Activated naive CD8-positive, alpha-beta T cell treated with anti-CD3 and anti-CD28 coated beads, Interleukin-2, amount 10 ng/mL, durations not matched to agents 7 days and 5 days (primary cell): Measurements from ENCODE around the gene KHDRBS1. TPM values are rescaled to one million over a fixed set of nuclear protein-coding genes. Genes with fewer than 3 reads are reported as not detected.

Source experiments
- ATAC-seq: fragments of 150-1000 bp; cut with Tn5 transposase; one replicate; pipeline ENCODE4 v1.10.0; 2021; ENCODE audit warnings: low read depth, moderate library complexity
- POLR2A ChIA-PET: fragments of 350-600 bp; sonication (Branson Sonifier 250); formaldehyde crosslinking; loops from one replicate; lab custom pipeline; 2021; ENCODE audit warnings: antibody characterized with exemption; lab: Charles Lee
- DNase-seq: peaks from one replicate; pipeline ENCODE4 v3.0.0; 2021
- H3K27ac Mint-ChIP-seq: one replicate; pipeline ENCODE4 v1.8.0; 2022; ENCODE audit warnings: mild to moderate bottlenecking, mixed read lengths
- H3K27me3 Mint-ChIP-seq: one replicate; pipeline ENCODE4 v1.8.0; 2022; ENCODE audit warnings: mild to moderate bottlenecking, moderate library complexity, mixed read lengths
- H3K36me3 Mint-ChIP-seq: one replicate; pipeline ENCODE4 v1.8.0; 2021; ENCODE audit warnings: mild to moderate bottlenecking, mixed read lengths
- H3K4me1 Mint-ChIP-seq: one replicate; pipeline ENCODE4 v1.8.0; 2021; ENCODE audit warnings: mixed read lengths
- H3K4me3 Mint-ChIP-seq: one replicate; pipeline ENCODE4 v1.8.0; 2022; ENCODE audit warnings: mild to moderate bottlenecking, moderate library complexity, mixed read lengths
- H3K9me3 Mint-ChIP-seq: one replicate; pipeline ENCODE4 v1.8.0; 2021; ENCODE audit warnings: mixed read lengths
- total RNA-seq, 2 experiments: library from RNA; stranded (reverse); gene quantifications; one replicate each; pipeline ENCODE4 v1.2.3, GENCODE V29; 2021

The KHDRBS1 gene, protein sequence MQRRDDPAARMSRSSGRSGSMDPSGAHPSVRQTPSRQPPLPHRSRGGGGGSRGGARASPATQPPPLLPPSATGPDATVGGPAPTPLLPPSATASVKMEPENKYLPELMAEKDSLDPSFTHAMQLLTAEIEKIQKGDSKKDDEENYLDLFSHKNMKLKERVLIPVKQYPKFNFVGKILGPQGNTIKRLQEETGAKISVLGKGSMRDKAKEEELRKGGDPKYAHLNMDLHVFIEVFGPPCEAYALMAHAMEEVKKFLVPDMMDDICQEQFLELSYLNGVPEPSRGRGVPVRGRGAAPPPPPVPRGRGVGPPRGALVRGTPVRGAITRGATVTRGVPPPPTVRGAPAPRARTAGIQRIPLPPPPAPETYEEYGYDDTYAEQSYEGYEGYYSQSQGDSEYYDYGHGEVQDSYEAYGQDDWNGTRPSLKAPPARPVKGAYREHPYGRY
- total RNA-seq = 100 to 1,000 TPM; 162 TPM

- Mint-ChIP-seq H3K36me3 (peaks cover 10% of the 10 kb centered on the region), H3K4me1 (peaks cover 25% of the 10 kb centered on the region), H3K27me3 (no peaks in the 10 kb centered on the region), H3K9me3 (no peaks in the 10 kb centered on the region), H3K27ac (peak within 1 kb of the TSS; percentile 96), H3K4me3 (peak within 1 kb of the TSS; percentile 98)
- DNase-seq (peak; percentile 99), ATAC-seq (peak; percentile 87)
- POLR2A ChIA-PET = interaction anchor here (0.6 to 3.9 kb wide), 31 partner anchors 9 to 717 kb away, joined by 3 to 22 read pairs (median 4); partner anchors contain the start of genes KPNA6, PTP4A2, SNRNP40 and TMEM39B
Measured at GRCh38 chr1:32013386-32014198, at the start of gene KHDRBS1. Gene KHDRBS1, plus strand, starts transcription at chr1:32013868. Its CDS starts 128 bp downstream, at chr1:32013996.

DNA sequence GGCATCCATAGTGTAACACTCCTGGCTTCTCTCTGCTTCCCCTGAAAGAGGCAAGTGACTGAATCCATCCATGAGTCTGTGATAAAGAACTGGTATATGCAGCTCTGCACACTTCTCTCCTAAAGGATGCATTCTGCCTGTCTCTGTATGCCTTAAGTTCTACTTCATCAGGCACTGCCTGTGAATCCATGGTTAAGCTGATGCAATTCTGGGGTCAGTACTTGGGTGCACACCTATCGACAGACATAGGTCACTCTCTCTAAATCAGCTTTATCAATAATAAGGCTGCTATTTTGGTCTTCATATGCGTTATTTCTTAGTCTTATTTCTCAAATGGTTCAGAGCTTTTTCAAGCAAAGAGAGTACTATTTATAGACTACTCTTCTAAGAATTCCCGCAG lies 42.8 kb upstream of the KHDRBS1 start:
- H3K27ac Mint-ChIP-seq = no peak overlapping the region
- POLR2A ChIA-PET = interaction anchor here (0.8 to 1.3 kb wide), 2 partner anchors 18 to 31 kb away, joined by 3 read pairs; no protein-coding TSS in a partner anchor
- no peak for ATAC-seq

DNA sequence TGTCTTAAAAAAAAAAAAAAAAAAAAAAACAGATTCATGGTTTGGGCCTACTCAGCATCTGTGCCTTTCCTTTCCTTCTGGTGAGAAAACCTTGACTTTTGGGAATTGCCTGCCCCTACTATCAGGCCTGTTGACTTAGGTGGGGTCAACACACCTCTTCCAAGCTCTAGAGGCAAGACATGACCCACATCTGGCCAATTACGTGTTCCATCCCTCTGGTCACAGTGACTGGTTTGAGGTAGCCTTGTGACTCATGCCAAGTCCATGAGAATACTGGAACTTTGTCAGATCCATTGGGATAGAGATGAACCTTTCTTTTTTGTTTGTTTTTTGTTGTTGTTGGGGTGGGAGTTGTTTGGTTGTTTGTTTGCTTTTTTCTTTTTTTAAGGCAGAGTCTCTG lies 37.3 kb upstream of the KHDRBS1 start:
- POLR2A ChIA-PET = interaction anchor here (0.6 kb wide), 1 partner anchor 71 kb away, joined by 3 read pairs; no protein-coding TSS in a partner anchor
- peaks cover 10% of the 10 kb centered on the region for H3K4me1 Mint-ChIP-seq

More for the DNA sequence above, 42.8 kb upstream of the KHDRBS1 start:
- Mint-ChIP-seq H3K4me3 (no peak overlapping the region), H3K27me3 (peaks cover 17% of the 10 kb centered on the region), H3K36me3 (no peaks in the 10 kb centered on the region), H3K4me1 (peaks cover 9% of the 10 kb centered on the region), H3K9me3 (no peaks in the 10 kb centered on the region)
- no peak for DNase-seq

DNA sequence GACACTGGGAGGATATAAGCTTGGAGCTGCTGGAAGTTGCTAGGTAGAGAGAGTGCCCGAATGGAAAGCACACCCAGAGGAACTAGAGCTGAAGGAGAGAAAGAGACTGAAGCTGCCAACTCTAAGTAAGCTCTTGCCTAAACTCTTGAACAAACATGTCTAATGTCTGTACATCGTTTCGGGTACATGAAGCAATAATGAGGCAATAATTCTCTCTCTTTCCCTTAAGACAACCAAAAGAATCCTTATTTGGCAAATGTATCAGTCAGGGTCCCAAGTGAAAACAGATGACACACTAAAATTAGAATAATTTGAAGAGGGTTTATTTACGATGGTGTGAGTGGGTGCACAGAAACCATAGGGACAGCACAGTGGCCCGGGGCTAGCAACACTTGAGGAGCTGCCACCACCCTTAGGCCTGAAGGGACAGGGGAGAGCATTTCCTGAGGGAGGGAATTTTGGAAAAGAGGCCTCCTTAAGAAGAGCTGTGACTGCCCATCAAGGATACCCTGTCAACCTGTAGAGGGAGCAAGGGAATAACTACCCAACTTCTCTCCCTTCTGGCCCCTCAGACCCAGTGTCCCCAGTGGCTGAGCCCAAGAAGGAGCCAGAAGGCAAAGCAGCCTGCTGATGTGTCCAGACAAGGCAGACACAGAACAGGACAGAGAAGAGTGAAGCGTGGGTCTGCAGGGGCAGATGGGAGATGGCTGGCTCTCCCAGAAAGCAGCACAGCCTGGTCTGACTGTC lies 36.1 kb upstream of the KHDRBS1 start:
- DNase-seq = no peak
- Mint-ChIP-seq H3K27me3 (peaks cover 5% of the 10 kb centered on the region), H3K4me3 (no peak overlapping the region), H3K4me1 (peaks cover 18% of the 10 kb centered on the region), H3K27ac (peak overlapping the region; percentile 60), H3K36me3 (peaks cover 1% of the 10 kb centered on the region), H3K9me3 (peaks cover 1% of the 10 kb centered on the region)
- POLR2A ChIA-PET = no interaction called here
- no peak for ATAC-seq

More for the DNA sequence above, 37.3 kb upstream of the KHDRBS1 start:
- Mint-ChIP-seq H3K27me3 (peaks cover 6% of the 10 kb centered on the region), H3K9me3 (no peaks in the 10 kb centered on the region), H3K4me3 (no peak overlapping the region), H3K27ac (no peak overlapping the region), H3K36me3 (no peaks in the 10 kb centered on the region)
- DNase-seq = no peak
- ATAC-seq = no peak

GRCh38 chr1:31978843-31979400 lies 34.7 kb upstream of the KHDRBS1 start:
- Mint-ChIP-seq H3K27ac (peak overlapping the region; percentile 2), H3K27me3 (peaks cover 3% of the 10 kb centered on the region), H3K9me3 (peaks cover 2% of the 10 kb centered on the region), H3K4me1 (peaks cover 28% of the 10 kb centered on the region), H3K36me3 (peaks cover 4% of the 10 kb centered on the region), H3K4me3 (no peak overlapping the region)
- POLR2A ChIA-PET = interaction anchor here (0.6 kb wide), 1 partner anchor 83 kb away, joined by 3 read pairs; no protein-coding TSS in a partner anchor
- DNase-seq (no peak), ATAC-seq (no peak)

DNA sequence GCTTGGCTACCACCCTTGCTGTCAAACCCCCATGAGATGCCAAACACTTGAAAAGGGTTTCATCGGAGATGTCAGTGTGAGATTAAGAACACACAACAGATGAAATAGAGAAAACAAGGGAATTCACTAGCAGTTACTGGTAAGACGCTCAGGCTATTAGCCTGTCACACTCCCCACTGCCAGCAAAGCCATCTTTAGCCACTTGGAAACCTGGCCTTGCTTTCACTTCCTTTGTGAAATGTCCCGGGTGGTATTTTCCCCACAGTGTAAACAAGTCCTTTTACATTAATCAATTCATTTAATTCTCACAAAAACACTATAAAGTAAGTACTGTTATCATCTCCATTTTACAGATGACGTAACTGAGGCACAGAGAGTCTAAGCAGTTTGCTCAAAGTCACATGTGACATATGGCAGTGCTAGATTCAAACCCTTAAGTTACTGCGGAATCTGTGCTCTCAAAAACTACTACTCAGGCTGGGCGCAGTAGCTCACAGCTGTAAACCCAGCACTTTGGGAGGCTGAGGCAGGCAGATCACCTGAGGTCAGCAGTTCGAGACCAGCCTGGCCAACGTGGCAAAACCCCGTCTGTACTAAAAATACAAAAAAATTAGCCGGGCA lies 32.7 kb upstream of the KHDRBS1 start:
- DNase-seq (no peak), ATAC-seq (no peak)
- peaks cover 40% of the 10 kb centered on the region for H3K4me1 Mint-ChIP-seq
- POLR2A ChIA-PET = interaction anchor here (0.7 to 2.3 kb wide), 5 partner anchors 19 to 132 kb away, joined by 3 to 10 read pairs (median 4); no protein-coding TSS in a partner anchor
- peak overlapping the region; percentile 71 for H3K4me3 Mint-ChIP-seq
- H3K9me3 Mint-ChIP-seq = peaks cover 2% of the 10 kb centered on the region
- H3K27ac Mint-ChIP-seq = peak overlapping the region; percentile 84
- peaks cover 4% of the 10 kb centered on the region for H3K36me3 Mint-ChIP-seq
- H3K27me3 Mint-ChIP-seq = no peaks in the 10 kb centered on the region

GRCh38 chr1:31981456-31981839 lies 32.2 kb upstream of the KHDRBS1 start:
- peak; percentile 28 for ATAC-seq
- Mint-ChIP-seq H3K9me3 (peaks cover 2% of the 10 kb centered on the region), H3K4me3 (peak overlapping the region; percentile 71), H3K4me1 (peaks cover 40% of the 10 kb centered on the region), H3K36me3 (peaks cover 4% of the 10 kb centered on the region), H3K27ac (peak overlapping the region; percentile 84), H3K27me3 (no peaks in the 10 kb centered on the region)
- POLR2A ChIA-PET = interaction anchor here (0.5 to 2.3 kb wide), 9 partner anchors 18 to 133 kb away, joined by 3 to 10 read pairs (median 4); partner anchors contain the start of genes KHDRBS1 and PTP4A2
- no peak for DNase-seq

GRCh38 chr1:31981972-31982371 lies 31.7 kb upstream of the KHDRBS1 start:
- peaks cover 40% of the 10 kb centered on the region for H3K4me1 Mint-ChIP-seq
- H3K9me3 Mint-ChIP-seq = peaks cover 2% of the 10 kb centered on the region
- no peak for DNase-seq
- peak overlapping the region; percentile 71 for H3K4me3 Mint-ChIP-seq
- H3K36me3 Mint-ChIP-seq = peaks cover 4% of the 10 kb centered on the region
- POLR2A ChIA-PET = interaction anchor here (0.5 to 2.3 kb wide), 9 partner anchors 18 to 78 kb away, joined by 3 to 10 read pairs (median 4); partner anchors contain the start of genes KHDRBS1 and PTP4A2
- H3K27me3 Mint-ChIP-seq = no peaks in the 10 kb centered on the region
- ATAC-seq = peak; percentile 80
- H3K27ac Mint-ChIP-seq = peak overlapping the region; percentile 84

- H3K36me3 Mint-ChIP-seq = peaks cover 4% of the 10 kb centered on the region
- peaks cover 2% of the 10 kb centered on the region for H3K9me3 Mint-ChIP-seq
- POLR2A ChIA-PET = interaction anchor here (0.7 to 2.3 kb wide), 6 partner anchors 10 to 1130 kb away, joined by 4 to 10 read pairs (median 4); partner anchors contain the start of genes PTP4A2 and TMEM39B
- no peak for DNase-seq
- H3K4me3 Mint-ChIP-seq = peak overlapping the region; percentile 41
- H3K4me1 Mint-ChIP-seq = peaks cover 42% of the 10 kb centered on the region
- peak overlapping the region; percentile 91 for H3K27ac Mint-ChIP-seq
- peak; percentile 63 for ATAC-seq
- no peaks in the 10 kb centered on the region for H3K27me3 Mint-ChIP-seq
Measured at GRCh38 chr1:31984419-31985347, 29.0 kb upstream of the KHDRBS1 start.

DNA sequence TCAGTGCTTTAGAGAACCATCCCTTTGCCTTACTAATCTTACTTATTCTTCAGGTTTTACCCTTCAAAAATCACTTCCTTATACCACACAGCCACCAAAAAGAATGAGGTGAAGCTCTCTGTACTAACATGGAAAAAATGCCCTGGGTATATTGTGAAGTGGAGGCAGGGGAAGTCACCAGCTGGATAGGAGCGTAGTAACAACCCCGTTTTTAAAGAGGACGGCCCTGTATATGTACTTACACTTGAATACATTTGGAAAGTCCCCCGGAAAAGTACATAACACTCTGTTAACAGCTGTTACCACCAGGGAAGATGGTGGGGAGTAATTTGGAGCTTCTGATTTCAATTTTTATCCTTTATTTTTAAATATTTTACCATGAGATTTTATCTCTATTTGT lies 28.2 kb upstream of the KHDRBS1 start:
- POLR2A ChIA-PET = interaction anchor here (0.8 to 2.3 kb wide), 4 partner anchors 9 to 87 kb away, joined by 4 to 10 read pairs (median 4); partner anchors contain the start of genes KHDRBS1 and TMEM39B
- H3K36me3 Mint-ChIP-seq = peaks cover 4% of the 10 kb centered on the region
- H3K27me3 Mint-ChIP-seq = no peaks in the 10 kb centered on the region
- peaks cover 50% of the 10 kb centered on the region for H3K4me1 Mint-ChIP-seq
- DNase-seq (no peak), ATAC-seq (no peak)
- peak overlapping the region; percentile 41 for H3K4me3 Mint-ChIP-seq
- H3K9me3 Mint-ChIP-seq = peaks cover 2% of the 10 kb centered on the region
- H3K27ac Mint-ChIP-seq = peak overlapping the region; percentile 91
